ENCODE results near the gene NCKAP5.

- TF ChIP-seq, protein P1, sequence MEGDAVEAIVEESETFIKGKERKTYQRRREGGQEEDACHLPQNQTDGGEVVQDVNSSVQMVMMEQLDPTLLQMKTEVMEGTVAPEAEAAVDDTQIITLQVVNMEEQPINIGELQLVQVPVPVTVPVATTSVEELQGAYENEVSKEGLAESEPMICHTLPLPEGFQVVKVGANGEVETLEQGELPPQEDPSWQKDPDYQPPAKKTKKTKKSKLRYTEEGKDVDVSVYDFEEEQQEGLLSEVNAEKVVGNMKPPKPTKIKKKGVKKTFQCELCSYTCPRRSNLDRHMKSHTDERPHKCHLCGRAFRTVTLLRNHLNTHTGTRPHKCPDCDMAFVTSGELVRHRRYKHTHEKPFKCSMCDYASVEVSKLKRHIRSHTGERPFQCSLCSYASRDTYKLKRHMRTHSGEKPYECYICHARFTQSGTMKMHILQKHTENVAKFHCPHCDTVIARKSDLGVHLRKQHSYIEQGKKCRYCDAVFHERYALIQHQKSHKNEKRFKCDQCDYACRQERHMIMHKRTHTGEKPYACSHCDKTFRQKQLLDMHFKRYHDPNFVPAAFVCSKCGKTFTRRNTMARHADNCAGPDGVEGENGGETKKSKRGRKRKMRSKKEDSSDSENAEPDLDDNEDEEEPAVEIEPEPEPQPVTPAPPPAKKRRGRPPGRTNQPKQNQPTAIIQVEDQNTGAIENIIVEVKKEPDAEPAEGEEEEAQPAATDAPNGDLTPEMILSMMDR (IDR thresholded peaks at IDR 0.05; ENCODE audit: control extremely low read depth in 1 of 3, insufficient read depth in 1 of 3, low read depth in 1 of 3, low read length in 3 of 3) = no peak
- no peak for TF ChIP-seq TEAD4 (IDR thresholded peaks at IDR 0.05; ENCODE audit: low read depth, low read length)
- TF ChIP-seq KDM5A (IDR thresholded peaks at IDR 0.05; ENCODE audit: low read length) = no peak
- no peak for TF ChIP-seq EP300 (IDR thresholded peaks at IDR 0.05; ENCODE audit: borderline replicate concordance in 1 of 2, low read depth in 2 of 2, low read length in 2 of 2)
- TF ChIP-seq, protein P2, sequence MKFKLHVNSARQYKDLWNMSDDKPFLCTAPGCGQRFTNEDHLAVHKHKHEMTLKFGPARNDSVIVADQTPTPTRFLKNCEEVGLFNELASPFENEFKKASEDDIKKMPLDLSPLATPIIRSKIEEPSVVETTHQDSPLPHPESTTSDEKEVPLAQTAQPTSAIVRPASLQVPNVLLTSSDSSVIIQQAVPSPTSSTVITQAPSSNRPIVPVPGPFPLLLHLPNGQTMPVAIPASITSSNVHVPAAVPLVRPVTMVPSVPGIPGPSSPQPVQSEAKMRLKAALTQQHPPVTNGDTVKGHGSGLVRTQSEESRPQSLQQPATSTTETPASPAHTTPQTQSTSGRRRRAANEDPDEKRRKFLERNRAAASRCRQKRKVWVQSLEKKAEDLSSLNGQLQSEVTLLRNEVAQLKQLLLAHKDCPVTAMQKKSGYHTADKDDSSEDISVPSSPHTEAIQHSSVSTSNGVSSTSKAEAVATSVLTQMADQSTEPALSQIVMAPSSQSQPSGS (IDR thresholded peaks at IDR 0.05; ENCODE audit: low read length) = no peak
- TF ChIP-seq ZNF274 (IDR thresholded peaks at IDR 0.05; ENCODE audit: borderline replicate concordance, extremely low read depth, low read length) = no peak
- no peak for TF ChIP-seq RAD21 (IDR thresholded peaks at IDR 0.05 in 1 of 2, conservative IDR thresholded peaks at IDR 0.05 in 1 of 2; ENCODE audit: low read depth in 2 of 2, low read length in 2 of 2)
- TF ChIP-seq CHD2 (IDR thresholded peaks at IDR 0.05; ENCODE audit: low read length) = no peak
- TF ChIP-seq KDM1A (IDR thresholded peaks at IDR 0.05; ENCODE audit: borderline replicate concordance, low read length) = no peak
- no peak for TF ChIP-seq SP1 (IDR thresholded peaks at IDR 0.05; ENCODE audit: low read depth, low read length)
- no peak for TF ChIP-seq CHD1 (IDR thresholded peaks at IDR 0.05; ENCODE audit: low read depth, low read length)
- TF ChIP-seq RXRA (IDR thresholded peaks at IDR 0.05; ENCODE audit: insufficient read depth, low read depth, low read length) = no peak
Observed at GRCh38 chr2:133389569-133389968, 178.7 kb downstream of the NCKAP5 start.
